Ramos (cell line): ENCODE results near the gene PIGW.
"Not testable (repeated sequence)": the region's sequence is repeated elsewhere in the genome, so short reads cannot be mapped to it uniquely, and the experiment has no call there.

Source experiments
- in situ Hi-C: fragments of 300-500 bp; cut with MboI; formaldehyde crosslinking; loops from one replicate; pipeline ENCODE4 v1.14.3; 2022; ENCODE audit warnings: low sequenced_read_pairs; ENCODE audit not compliant: unreplicated experiment

The PIGW gene

DNA sequence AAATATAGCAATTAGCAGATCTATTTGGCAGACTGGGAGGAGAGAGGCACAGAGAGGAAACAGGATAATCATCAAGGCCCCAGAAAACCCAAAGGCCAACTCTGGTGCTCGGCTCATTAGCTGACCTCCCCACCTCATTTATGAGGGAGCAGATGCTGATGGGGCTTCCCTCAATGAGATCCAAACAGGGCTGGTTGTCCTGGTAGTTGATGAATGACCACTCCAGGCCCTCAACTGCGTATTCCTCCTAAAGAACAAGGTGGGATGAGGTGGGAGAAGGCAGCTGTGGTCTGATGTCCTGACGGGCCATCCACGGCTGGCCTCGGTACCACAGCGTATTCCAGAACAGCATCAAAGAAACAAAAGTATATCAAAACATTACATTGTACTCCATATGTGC lies 27.5 kb upstream of the PIGW start:
- in situ Hi-C loops, result no loop called here

GRCh38 chr17:36508439-36508838 lies 26.3 kb upstream of the PIGW start:
- in situ Hi-C loops, result not testable (repeated sequence)

- in situ Hi-C loops, result no loop called here
These were observed 25.4 kb upstream of the PIGW start for GRCh38 chr17:36509272-36509985.

- in situ Hi-C loops, result no loop called here
These were observed 24.2 kb upstream of the PIGW start for GRCh38 chr17:36510636-36511035.

DNA sequence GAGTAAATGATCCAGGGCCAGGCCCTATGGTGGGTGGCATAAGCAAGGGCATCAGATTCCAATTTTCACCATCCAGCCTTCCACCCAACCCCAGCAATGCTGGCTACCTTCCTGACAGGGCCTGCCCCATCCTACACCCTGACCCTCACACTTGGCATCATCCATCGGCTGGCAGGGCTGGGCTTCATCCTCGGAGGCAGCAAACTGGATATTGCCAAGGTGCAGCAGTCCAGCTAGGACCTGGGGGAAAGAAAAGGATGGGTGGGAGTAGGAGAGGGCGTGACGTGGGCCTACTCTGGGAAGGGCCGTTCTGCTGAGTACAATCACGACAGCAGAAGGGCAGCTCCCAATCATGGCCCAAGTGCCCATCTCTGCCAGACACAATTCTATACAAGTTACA lies 23.6 kb upstream of the PIGW start:
- in situ Hi-C loops, result no loop called here

- in situ Hi-C loops, result no loop called here
These were observed 22.1 kb upstream of the PIGW start for GRCh38 chr17:36512641-36513040.

DNA sequence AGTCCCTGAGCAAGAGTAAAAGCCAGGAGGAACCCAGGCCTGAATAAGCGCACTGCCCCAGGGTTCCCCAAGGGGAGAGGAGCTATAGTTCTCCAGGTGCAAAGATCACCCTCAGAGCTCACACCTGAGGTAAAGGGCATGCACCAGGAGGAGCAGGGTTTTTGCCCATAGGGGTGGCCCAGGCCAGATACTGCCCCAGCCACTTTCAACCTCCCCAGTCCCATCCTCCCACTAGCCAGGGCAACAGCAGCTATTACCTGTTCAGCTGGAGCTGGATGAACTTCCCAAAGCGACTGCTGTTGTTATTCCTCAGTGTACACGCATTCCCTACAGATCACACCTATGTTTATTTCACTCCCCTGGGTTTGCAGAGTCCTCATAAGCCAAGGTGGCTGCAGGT lies 19.9 kb upstream of the PIGW start:
- in situ Hi-C loops, result no loop called here

- in situ Hi-C loops, result no loop called here
These were observed 18.9 kb upstream of the PIGW start for GRCh38 chr17:36515837-36516236.

DNA sequence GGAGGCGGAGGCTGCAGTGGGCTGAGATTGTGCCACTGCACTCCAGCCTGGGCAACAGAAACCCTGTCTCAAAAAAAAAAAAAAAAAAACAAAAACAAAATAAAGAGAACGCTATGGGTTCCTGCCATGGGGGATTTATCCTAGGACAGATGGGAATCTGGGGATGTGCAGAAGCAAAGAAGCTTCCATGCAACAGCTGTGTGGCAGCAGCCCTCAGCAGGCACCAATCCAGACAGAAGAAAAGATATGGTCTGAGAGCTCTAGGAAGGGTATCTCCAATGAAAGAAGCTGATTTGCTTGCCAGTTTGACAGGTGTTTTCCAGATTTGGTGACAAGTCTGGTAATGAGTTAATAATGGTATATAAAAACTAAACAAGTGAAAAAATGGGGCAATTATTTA lies 11.7 kb upstream of the PIGW start:
- in situ Hi-C loops, result no loop called here

- in situ Hi-C loops, result no loop called here
These were observed 10.3 kb upstream of the PIGW start for GRCh38 chr17:36524428-36524876.

- in situ Hi-C loops, result no loop called here
These were observed 9.7 kb upstream of the PIGW start for GRCh38 chr17:36525113-36525512.

GRCh38 chr17:36525888-36526287 lies 8.9 kb upstream of the PIGW start:
- in situ Hi-C loops, result no loop called here

DNA sequence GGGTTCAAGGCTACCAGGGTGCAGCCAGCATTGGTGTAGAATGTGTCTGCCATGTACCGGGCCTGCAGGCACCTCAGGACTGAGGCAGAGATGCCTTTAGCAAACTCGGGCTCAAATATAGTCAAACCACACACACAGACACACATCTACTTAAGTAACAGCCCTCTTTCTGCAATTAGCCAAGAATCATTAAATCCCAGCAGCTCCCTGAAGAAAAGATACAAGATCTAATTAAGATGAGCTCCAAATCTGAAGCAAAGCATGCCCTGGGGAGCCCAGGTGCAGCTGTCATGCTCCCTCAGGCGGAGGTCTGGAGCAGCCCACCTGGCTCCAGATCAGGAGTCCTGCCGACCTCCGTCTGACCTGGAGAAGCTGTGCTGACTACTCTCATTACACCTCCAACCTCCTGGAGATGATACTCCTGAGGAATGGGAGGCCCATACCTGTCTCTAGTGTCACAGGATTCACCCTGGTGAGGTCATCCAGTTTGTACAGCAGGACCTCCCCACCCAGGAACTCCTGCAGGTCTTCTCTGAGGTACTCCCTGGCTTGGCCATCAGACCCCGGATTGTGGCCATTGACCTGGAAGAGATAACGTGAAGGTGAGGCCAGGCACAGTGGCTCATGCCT lies 7.1 kb upstream of the PIGW start:
- in situ Hi-C loops, result no loop called here

DNA sequence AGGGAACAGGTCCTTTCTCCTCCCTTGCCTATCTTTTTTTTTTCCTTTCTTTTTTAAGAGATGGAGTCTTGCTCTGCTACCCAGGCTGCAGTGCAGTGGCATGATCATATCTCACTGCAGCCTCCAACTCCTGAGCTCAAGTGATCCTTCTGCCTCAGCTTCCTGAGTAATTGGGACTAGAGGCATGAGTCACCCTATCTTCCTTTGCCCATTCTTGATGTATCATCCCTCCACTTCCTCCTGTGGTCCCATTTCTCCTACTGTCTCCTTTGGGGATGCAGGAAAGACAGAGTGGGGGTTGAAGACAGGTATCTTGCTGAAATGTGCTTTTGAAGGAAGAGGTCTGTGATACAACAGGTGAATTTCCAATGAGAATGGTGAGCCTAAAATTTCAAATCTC lies 5.7 kb upstream of the PIGW start:
- in situ Hi-C loops, result no loop called here

DNA sequence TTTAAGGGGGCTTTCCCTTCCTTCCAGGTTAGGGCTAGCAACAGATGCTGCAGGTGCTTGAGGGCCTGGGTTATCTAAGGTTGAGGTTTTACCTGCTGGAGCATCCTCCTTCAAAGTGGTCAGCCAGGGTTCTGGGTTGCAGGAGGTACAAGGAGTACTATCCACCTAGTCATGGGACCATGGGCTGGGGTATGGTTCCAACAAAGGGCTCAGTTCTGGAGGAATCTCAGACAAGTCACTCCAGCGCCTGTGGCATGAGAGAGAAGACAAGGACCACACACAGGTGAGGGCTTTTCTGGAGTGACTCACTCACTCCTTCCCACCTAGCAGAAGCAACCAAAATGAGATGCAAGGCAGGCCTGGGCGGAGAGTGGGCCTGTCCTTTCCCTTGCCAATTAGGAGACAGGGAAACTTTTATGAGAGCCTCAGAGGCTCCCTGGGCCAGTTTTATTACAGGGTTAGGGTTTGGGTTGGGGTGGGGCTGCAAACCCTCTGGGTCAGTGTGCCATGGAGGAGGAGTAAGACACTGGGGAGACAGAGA lies 2.3 kb upstream of the PIGW start:
- in situ Hi-C loops, result no loop called here

GRCh38 chr17:36533935-36534839 lies 600 bp upstream of the PIGW start:
- in situ Hi-C loops, result no loop called here

DNA sequence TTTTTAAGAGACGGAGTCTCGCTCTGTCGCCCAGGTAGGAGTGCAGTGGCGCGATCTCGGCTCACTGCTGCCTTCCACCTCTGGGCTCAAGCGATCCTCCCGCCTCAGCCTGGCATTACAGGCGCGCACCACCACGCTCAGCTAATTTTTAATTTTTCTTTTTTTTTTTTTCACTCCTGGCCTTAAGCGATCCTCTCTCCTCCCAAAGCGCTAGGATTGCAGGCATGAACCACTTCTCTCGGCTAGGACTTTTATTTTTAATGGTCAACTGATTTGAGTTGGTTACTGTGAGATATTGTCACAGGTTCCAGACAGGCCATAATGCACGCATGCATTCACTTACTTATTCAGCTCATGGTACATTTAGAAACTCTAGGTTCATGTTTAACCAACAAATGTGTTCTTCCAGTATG lies 888 bp downstream of the PIGW start:
- in situ Hi-C loops, result no loop called here

GRCh38 chr17:36540696-36541095 lies 5.9 kb downstream of the PIGW start:
- in situ Hi-C loops, result no loop called here

- in situ Hi-C loops, result no loop called here
These were observed 8.0 kb downstream of the PIGW start for GRCh38 chr17:36542755-36543154.

- in situ Hi-C loops, result no loop called here
These were observed 9.2 kb downstream of the PIGW start for GRCh38 chr17:36544044-36544306.
